ENCODE measurements around the gene MYO3A. TPM values are rescaled to one million over a fixed set of nuclear protein-coding genes. Genes with fewer than 3 reads are reported as not detected.
A peak's percentile ranks its signal among the peaks of the same experiment; 100 is the strongest.

MYO3A gene
- total and polyA plus RNA-seq, 2 experiments from 2014 or later, result 0.55 to 5.9 TPM

DNA sequence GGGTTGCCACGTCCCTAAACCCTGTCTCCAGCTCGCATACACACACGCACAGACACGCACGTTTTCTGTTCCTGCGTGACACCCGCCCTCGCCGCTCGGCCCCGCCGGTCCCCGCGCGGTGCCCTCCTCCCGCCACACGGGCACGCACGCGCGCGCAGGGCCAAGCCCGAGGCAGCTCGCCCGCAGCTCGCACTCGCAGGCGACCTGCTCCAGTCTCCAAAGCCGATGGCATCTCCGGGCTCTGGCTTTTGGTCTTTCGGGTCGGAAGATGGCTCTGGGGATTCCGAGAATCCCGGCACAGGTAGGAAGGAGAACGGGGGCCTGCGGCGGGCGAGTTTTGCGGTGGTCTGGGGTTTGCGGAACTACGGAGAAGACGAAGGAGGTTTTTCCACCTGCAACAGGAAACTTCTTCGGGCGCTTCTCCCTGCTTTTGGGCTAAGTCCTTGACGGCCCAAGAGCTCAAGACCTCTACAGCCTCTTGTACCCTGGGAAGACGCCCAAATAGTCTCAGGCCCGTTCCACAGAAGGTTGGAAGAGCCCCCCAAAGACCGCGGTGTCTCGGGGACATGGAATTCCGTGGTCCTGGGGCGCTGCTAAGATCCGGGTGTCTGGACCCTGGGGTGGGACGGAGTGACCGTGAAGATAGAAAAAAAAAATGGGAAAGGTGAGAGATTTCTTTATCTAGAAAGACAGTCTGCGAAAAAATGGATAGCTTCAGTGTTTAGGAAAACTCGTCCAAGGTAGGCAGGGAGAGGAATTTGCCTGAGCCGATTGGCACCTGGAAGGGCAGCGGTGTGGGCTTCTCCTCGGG lies 282.8 kb downstream of the MYO3A start, which contains the start of gene GAD2:
GAD2 (plus strand) TSS at position 190 of the 811 bp plus-strand sequence; CDS start at position 226, 36 bp downstream.
- TF ChIP-seq, protein P1, sequence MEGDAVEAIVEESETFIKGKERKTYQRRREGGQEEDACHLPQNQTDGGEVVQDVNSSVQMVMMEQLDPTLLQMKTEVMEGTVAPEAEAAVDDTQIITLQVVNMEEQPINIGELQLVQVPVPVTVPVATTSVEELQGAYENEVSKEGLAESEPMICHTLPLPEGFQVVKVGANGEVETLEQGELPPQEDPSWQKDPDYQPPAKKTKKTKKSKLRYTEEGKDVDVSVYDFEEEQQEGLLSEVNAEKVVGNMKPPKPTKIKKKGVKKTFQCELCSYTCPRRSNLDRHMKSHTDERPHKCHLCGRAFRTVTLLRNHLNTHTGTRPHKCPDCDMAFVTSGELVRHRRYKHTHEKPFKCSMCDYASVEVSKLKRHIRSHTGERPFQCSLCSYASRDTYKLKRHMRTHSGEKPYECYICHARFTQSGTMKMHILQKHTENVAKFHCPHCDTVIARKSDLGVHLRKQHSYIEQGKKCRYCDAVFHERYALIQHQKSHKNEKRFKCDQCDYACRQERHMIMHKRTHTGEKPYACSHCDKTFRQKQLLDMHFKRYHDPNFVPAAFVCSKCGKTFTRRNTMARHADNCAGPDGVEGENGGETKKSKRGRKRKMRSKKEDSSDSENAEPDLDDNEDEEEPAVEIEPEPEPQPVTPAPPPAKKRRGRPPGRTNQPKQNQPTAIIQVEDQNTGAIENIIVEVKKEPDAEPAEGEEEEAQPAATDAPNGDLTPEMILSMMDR (IDR thresholded peaks at IDR 0.05; ENCODE audit: low read depth, low read length), result no peak
- Histone ChIP-seq H3K27me3 (peaks cover 100% of the 10 kb centered on the region), H3K4me1 (ENCODE audit: low read depth) (peaks cover 19% of the 10 kb centered on the region), H3K4me3 (peak within 1 kb of the TSS; percentile 20), H3K9me3 (ENCODE audit: low read depth) (no peaks in the 10 kb centered on the region), H3K36me3 (no peaks in the 10 kb centered on the region), H3K27ac (no peak within 1 kb of the TSS)
- DNase-seq (ENCODE audit: low read depth in 1 of 2, low spot score in 1 of 2), result no peak

DNA sequence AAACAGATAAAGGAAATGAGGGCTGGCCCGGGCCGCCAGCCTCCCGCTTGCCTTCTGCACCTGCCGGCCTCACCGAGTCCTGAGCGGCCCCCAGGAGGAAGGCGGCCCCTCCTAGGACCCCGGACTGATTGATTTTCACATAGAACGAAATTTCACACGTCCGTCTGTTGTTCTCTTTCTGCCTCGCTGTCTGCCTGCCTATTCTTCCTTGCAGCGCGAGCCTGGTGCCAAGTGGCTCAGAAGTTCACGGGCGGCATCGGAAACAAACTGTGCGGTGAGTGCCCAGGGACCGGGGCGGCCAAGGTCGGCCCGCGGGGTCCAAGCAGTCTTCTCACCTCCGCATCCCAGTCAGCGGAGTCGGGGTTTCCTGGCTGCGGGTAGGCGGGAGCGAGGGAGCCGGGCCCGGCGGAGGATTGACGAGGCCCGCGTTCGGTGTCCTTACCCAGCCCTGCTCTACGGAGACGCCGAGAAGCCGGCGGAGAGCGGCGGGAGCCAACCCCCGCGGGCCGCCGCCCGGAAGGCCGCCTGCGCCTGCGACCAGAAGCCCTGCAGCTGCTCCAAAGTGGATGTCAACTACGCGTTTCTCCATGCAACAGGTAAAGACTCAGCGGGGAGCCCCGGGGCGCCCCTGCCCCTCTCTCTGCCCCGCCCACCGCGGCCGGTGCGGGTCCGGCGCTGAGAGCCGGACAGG lies 283.5 kb downstream of the MYO3A start:
- no peak for DNase-seq (ENCODE audit: low read depth in 1 of 2, low spot score in 1 of 2)
- Histone ChIP-seq H3K9me3 (ENCODE audit: low read depth) (no peaks in the 10 kb centered on the region), H3K4me3 (peak overlapping the region; percentile 18), H3K36me3 (no peaks in the 10 kb centered on the region), H3K27ac (no peak overlapping the region), H3K27me3 (peaks cover 99% of the 10 kb centered on the region), H3K4me1 (ENCODE audit: low read depth) (peaks cover 19% of the 10 kb centered on the region)
- TF ChIP-seq, protein P1 (IDR thresholded peaks at IDR 0.05; ENCODE audit: low read depth, low read length), result no peak

DNA sequence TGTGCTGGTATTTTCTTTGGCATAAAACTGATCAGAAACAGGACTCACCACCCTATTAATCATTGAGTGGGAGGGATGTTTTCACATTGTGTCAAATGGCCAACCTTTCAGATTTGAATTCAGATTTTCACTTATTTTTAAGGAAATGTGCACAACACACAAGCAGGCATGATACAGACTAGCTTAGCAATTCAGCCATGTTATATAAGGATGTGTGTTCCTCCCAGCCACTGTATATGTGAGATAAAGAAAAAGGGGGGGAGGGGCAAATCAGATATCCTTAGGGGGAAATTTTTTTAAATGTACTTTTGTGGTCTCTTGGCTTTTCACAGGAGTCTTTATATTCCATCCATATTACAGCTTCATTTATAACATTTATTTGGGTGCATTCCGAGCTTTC lies 285.6 kb downstream of the MYO3A start:
- Histone ChIP-seq H3K27ac (no peak overlapping the region), H3K27me3 (peaks cover 77% of the 10 kb centered on the region), H3K36me3 (no peaks in the 10 kb centered on the region), H3K4me3 (no peak overlapping the region), H3K4me1 (ENCODE audit: low read depth) (peaks cover 19% of the 10 kb centered on the region), H3K9me3 (ENCODE audit: low read depth) (no peaks in the 10 kb centered on the region)
- TF ChIP-seq, protein P1 (IDR thresholded peaks at IDR 0.05; ENCODE audit: low read depth, low read length), result no peak
- DNase-seq (ENCODE audit: low read depth in 1 of 2, low spot score in 1 of 2), result no peak

DNA sequence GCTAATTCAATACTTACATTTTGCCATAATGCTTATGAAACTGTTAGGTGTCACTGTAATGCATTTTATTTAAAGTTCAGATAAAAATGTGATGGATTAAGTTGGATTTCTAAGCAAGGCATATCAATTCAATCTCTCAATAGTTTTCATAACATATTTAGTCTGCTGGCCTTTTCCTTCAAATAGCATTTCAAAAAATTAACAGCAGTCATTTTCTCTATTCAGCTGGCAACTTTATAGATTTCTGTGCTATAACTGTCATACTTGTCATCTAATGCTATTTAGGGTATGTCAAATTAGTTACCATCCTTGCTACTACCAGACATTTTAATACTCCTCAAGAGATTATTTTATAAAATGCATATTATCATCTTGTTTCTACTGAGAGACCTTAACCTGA lies 286.9 kb downstream of the MYO3A start:
- peaks cover 15% of the 10 kb centered on the region for H3K4me1 ChIP-seq (ENCODE audit: low read depth)
- no peak overlapping the region for H3K4me3 ChIP-seq
- peaks cover 74% of the 10 kb centered on the region for H3K27me3 ChIP-seq
- H3K9me3 ChIP-seq (ENCODE audit: low read depth), result no peaks in the 10 kb centered on the region
- no peak overlapping the region for H3K27ac ChIP-seq
- no peak for DNase-seq (ENCODE audit: low read depth in 1 of 2, low spot score in 1 of 2)
- TF ChIP-seq, protein P1 (IDR thresholded peaks at IDR 0.05; ENCODE audit: low read depth, low read length), result no peak
- H3K36me3 ChIP-seq, result no peaks in the 10 kb centered on the region

DNA sequence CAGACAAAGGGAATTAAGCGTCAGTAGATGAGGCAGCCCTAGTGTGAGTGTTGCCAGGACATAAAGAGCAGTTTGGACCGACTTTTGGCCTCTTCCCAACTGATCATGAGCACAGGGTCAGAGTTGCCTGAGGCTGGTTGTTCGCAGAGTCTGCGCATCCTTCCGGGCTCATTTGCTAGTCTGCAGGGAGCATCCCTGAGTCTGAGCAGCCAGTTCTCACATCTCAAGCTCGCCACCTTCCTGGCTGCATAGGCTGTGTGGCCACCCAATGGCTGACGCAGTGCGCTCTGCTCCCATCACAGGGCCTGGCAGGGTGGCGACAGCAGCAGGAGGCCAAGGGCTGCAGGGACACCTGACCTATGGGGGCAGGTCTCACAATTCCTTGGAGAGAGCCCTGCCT lies 287.5 kb downstream of the MYO3A start:
- TF ChIP-seq, protein P1 (IDR thresholded peaks at IDR 0.05; ENCODE audit: low read depth, low read length), result no peak
- Histone ChIP-seq H3K27ac (no peak overlapping the region), H3K4me3 (no peak overlapping the region), H3K27me3 (peaks cover 73% of the 10 kb centered on the region), H3K36me3 (no peaks in the 10 kb centered on the region), H3K9me3 (ENCODE audit: low read depth) (no peaks in the 10 kb centered on the region), H3K4me1 (ENCODE audit: low read depth) (peaks cover 12% of the 10 kb centered on the region)
- DNase-seq (ENCODE audit: low read depth in 1 of 2, low spot score in 1 of 2), result no peak

All from cardiac muscle cell (in vitro differentiated cells and primary cell).